ENCODE data around the gene PITPNB.

PITPNB gene

GRCh38 chr22:27919222-27919941 lies at the start of gene PITPNB:
Gene PITPNB, minus strand, starts transcription at chr22:27919256. Its CDS starts 65 bp downstream, at chr22:27919191.
- Histone ChIP-seq H3K27ac (peak within 1 kb of the TSS; percentile 95), H3K36me3 (replicated peaks) (no peaks in the 10 kb centered on the region), H3K4me3 (ENCODE audit: low read depth, low read length) (peak within 1 kb of the TSS; percentile 85), H3K27me3 (replicated peaks) (no peaks in the 10 kb centered on the region)
- TF ChIP-seq CTCF (IDR thresholded peaks at IDR 0.05; ENCODE audit: low read depth, low read length, missing control alignments): no peak
- peak; percentile 96 for DNase-seq
- in situ Hi-C loops (cut with HindIII; ENCODE audit: low pct_ligation_motif_present, low sequenced_read_pairs): no loop called here

GRCh38 chr22:27966168-27967064 lies 47.4 kb upstream of the PITPNB start:
- TF ChIP-seq CTCF (IDR thresholded peaks at IDR 0.05; ENCODE audit: low read depth, low read length, missing control alignments): no peak
- Histone ChIP-seq H3K36me3 (replicated peaks) (no peaks in the 10 kb centered on the region), H3K4me3 (ENCODE audit: low read depth, low read length) (no peak overlapping the region), H3K27me3 (replicated peaks) (no peaks in the 10 kb centered on the region), H3K27ac (no peak overlapping the region)
- no peak for DNase-seq
- in situ Hi-C loops (cut with HindIII; ENCODE audit: low pct_ligation_motif_present, low sequenced_read_pairs): no loop called here

GRCh38 chr22:27962268-27963044 lies 43.4 kb upstream of the PITPNB start:
- Histone ChIP-seq H3K27me3 (replicated peaks) (no peaks in the 10 kb centered on the region), H3K27ac (no peak overlapping the region), H3K36me3 (replicated peaks) (no peaks in the 10 kb centered on the region), H3K4me3 (ENCODE audit: low read depth, low read length) (no peak overlapping the region)
- in situ Hi-C loops (cut with HindIII; ENCODE audit: low pct_ligation_motif_present, low sequenced_read_pairs): no loop called here
- no peak for DNase-seq
- no peak for TF ChIP-seq CTCF (IDR thresholded peaks at IDR 0.05; ENCODE audit: low read depth, low read length, missing control alignments)

- Histone ChIP-seq H3K36me3 (replicated peaks) (no peaks in the 10 kb centered on the region), H3K27me3 (replicated peaks) (no peaks in the 10 kb centered on the region), H3K4me3 (ENCODE audit: low read depth, low read length) (no peak overlapping the region), H3K27ac (no peak overlapping the region)
- TF ChIP-seq CTCF (IDR thresholded peaks at IDR 0.05; ENCODE audit: low read depth, low read length, missing control alignments): no peak
- in situ Hi-C loops (cut with HindIII; ENCODE audit: low pct_ligation_motif_present, low sequenced_read_pairs): no loop called here
- DNase-seq: no peak
Observed at GRCh38 chr22:27961680-27962079, 42.6 kb upstream of the PITPNB start.

- Histone ChIP-seq H3K27me3 (replicated peaks) (no peaks in the 10 kb centered on the region), H3K4me3 (ENCODE audit: low read depth, low read length) (no peak overlapping the region), H3K36me3 (replicated peaks) (no peaks in the 10 kb centered on the region), H3K27ac (no peak overlapping the region)
- DNase-seq: no peak
- in situ Hi-C loops (cut with HindIII; ENCODE audit: low pct_ligation_motif_present, low sequenced_read_pairs): no loop called here
- TF ChIP-seq CTCF (IDR thresholded peaks at IDR 0.05; ENCODE audit: low read depth, low read length, missing control alignments): no peak
Observed at GRCh38 chr22:27961182-27961581, 42.1 kb upstream of the PITPNB start.

All from brain microvascular endothelial cell (primary cell).